Activated T-cell treated with anti-CD3 and anti-CD28 coated beads for 24 hours (primary cell): Measurements from ENCODE around the gene HPN.
"Not testable (repeated sequence)": the region's sequence is repeated elsewhere in the genome, so short reads cannot be mapped to it uniquely, and the experiment has no call there.

Experiments
- DNase-seq: peaks from one replicate; pipeline ENCODE4 v3.0.0-alpha.2; 2020; ENCODE audit warnings: low read depth

HPN gene

DNA sequence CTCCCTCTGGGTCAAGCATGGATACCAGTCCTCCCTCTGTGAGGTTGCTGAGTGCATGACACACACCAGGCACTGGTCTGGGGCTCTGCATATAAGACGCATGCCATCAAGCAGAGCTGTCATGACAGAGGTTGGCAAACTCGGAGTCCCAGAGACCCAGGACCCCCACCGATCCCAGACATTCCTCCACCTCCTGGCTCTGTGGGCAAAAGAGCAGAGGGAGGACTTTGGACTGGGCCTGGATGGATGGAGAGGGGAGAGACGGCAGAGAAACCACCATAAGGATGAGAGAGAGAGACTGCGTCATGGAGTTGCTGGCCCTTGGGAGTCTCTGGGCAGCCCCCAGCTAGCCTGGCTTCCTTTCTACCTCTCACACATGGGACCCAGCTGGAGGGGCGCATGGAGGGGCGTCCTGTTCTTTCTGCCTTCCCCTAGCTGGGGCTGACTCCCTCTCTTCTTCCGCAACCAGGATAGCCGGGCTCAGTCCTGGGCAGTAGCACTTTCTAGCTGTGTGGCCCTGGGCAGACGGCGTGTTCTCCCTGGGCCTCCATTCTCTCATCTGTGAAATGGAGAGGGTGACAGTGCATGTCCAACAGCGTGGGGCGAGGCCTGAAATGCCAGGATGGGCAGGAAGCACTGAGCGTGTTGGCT, 1.6 kb downstream of the HPN start:
- DNase-seq = no peak

DNA sequence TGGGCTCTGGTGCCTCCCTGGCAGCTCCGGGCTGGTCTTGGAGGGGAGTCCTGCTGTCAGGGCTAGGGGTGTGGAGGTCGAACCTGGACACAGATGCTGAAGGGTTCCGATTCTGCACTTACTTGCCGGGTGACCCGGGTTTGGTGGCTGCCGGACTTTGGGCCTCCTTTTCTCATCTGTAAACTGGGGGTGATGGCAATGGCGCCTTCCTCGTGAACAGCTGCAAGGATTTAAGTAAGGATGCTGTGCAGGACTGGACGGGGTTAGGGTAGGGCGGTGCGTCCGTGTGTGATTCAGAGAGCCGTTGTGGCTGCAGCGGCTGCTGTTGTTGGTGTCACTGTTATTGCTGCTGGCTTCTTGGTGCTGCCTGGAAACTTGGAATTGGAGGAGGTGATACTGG, 2.4 kb downstream of the HPN start:
- DNase-seq = no peak

DNA sequence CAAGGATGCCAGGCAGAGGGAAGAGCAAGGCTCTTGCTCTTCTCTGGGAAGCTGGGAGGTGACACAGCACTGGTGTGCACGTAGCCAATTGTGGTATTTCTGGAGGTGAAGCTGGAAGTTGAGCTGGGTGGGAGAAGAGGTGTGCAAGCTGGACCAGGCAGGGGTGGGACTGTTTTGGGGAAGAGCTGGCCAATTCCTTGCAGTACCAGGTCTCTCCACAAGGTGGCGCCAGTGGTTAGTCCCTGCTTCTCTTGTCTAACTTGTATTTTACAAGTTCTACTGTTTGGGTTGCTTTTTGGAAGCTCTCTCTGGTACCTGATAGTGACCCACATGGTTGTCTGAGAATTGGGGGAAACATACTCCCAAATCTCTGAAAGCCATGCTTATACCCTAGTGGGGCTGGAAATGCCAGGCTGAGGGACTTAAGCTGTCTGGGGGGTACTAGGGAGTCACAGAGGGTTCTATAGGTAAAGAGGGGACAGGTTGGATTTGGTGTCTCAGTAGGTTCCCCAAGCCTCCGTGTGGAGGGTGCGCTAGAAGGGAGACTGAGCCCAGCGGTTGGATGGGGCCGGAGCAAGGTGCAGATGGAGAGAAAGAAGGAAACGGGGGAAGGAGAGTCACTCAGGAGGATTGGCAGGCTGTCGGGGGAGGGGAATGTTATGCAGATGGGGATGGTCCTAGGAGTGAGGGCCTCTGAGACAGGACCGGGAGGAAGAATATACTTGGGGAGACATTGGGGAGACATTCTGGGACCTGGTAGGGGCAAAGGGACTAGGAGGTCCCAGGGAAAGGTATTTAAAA, 3.0 kb downstream of the HPN start:
- DNase-seq = peak; percentile 46

DNA sequence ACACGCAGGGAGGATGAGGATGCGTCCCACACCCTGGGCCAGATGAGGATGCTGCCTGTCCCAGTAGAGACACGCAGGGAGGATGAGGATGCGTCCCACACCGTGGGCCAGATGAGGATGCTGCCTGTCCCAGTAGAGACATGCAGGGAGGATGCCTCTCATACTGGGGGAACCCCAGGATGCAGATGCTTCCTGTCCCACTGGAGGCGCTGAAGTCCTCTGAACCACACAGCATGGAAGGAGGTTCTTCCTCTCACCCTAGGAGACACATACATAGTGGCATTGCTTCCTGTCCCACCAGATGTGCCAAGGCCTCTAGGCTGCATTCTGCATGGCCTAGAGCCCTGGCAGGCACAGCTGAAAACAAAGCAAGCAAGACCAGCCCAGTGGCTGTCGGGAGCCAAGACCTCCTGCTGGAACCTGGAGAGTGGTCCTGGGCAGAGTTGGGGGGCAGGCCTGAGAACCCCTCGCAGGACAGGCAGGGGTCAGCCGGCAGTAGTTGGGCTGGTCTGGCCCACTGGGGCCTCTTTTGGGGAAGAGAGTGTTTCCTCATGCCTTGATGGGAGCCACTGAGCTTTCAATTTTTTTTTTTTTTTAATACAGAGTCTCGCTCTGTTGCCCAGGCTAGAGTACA, 4.3 kb downstream of the HPN start:
- peak; percentile 36 for DNase-seq

DNA sequence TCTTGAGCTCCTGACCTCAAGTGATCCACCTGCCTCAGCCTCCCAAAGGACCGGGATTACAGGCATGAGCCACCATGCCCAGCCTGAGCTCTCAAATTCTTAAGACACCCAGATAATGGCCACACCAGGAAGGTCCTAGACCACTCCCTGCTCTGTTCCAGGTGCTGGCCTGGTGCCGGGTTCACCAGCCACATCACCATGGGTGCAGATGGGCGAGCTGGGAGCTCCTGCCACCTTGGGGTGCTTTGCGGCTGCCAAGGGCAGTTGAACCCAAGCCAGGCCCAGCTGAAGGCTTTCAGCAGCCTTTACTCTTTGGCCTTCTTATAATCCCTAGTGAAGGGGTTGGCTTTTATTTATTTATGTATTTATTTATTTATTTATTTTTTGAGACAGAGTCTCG, 4.9 kb downstream of the HPN start:
- no peak for DNase-seq

DNA sequence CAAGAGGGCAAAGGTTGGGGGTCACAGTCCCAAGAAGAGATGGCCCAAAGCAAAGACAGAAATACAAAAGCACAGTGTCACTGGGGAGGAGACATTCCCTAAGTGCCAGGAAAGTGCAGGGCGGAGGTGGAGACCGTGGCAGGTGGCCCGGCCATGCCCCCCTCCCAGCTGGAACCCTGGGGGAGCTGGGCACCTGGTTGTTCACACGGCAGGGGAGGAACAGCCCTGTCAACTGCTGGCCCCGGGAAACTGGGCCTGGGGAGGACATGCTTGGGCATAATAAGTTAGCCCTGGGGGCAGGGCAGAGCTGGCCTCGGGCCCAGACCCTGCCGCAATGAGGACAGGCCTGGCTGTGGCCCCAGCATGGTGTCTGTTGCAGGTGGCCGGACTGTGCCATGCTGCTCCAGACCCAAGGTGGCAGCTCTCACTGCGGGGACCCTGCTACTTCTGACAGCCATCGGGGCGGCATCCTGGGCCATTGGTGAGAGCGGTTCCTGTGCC, 7.4 kb downstream of the HPN start:
- DNase-seq = no peak

DNA sequence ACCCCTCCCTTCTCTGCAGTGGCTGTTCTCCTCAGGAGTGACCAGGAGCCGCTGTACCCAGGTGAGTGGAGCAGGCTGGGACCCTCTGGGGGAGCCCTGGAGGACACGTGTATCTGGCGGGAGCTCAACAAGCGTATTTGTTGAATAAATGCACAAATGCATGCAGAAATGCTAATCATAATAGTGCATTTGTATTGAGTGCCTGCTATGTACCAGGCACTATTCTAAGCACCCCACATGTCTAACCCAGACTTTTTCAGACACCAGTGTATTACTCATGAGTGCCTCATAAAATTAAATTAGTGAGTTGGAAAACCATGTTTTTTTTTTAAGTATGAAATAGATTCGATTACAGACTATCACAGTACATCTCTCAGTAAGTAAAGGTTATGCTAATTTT, 7.9 kb downstream of the HPN start:
- no peak for DNase-seq

DNA sequence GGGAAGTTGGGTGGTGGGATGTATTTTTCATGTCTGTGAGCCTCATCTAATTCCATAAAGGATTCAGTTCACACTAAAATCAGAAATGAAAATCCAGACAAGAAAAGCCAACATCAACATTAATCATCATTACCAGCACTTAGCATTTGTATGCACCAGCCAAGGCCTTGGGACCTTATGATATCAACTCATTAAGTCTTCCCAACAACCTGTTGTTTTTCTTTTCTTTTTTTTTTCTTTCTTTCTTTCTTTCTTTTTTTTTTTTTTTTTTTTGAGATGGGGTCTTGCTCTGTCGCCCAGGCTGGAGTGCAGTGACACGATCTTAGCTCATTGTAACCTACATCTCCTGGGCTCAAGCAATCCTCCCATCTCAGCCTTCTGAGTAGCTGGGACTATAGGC, 9.1 kb downstream of the HPN start:
- DNase-seq = not testable (repeated sequence)

DNA sequence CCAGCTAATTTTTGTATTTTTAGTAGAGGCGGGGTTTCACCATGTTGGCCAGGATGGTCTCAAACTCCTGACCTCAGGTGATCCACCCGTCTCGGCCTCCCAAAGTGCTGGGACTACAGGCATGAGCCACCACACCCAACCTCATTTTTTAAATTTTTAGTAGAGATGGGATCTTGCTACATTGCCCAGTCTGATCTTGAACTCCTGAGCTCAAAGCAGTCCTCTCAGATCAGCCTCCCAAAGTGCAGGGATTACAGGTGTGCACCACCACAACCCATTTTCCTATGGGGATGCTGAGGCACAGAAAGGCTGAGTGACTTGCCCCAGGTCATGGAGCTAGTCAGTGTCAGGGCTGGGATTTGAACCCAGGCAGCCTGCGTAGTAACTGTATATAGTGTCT, 9.7 kb downstream of the HPN start:
- DNase-seq = not testable (repeated sequence)

DNA sequence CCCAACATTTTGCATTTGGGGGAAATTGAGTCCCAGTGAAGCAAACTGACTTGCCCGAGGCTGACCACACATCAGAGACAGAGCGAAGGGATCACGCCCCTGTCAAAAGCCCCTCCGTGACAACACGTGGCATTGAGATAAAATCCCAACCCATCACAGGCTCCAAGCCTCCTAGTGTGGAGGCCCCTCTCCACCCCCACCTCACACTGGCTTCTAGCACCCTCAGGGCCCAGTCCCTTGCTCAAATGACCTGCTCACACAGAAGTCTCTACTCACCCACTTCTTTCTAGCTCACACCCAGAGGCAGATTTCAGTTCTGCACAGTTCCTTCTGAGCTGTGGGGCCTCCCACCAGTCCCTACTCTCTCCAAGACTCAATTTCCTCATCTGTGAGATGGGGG, 10.3 kb downstream of the HPN start:
- no peak for DNase-seq

DNA sequence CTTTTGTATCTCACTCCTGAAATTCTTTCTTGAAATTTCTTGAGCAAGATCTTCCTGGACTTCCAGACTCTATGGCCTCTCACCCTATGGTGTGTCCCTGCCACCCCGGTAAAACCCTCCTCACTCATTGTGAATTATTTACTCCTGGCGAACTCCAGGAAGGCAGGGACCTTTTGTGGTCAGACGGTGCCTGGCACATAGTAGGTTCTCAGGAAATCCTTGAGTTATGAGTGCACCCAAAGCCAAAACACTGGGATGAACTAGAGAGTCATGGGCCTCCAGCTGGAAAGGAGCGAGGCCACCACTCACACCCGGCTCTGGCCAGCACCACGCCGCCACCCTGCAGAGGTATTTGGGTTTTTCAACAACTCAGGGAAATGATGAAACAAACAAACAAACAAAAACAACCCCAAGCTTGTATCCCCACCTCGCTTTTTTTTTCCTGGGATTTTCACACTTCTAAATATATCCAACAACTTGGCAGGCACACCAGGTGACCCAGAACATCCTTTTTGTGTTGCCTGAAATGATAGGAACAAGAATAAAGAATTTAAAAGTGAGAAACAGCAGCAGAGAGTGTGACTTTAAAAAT, 11.2 kb downstream of the HPN start:
- DNase-seq = no peak

DNA sequence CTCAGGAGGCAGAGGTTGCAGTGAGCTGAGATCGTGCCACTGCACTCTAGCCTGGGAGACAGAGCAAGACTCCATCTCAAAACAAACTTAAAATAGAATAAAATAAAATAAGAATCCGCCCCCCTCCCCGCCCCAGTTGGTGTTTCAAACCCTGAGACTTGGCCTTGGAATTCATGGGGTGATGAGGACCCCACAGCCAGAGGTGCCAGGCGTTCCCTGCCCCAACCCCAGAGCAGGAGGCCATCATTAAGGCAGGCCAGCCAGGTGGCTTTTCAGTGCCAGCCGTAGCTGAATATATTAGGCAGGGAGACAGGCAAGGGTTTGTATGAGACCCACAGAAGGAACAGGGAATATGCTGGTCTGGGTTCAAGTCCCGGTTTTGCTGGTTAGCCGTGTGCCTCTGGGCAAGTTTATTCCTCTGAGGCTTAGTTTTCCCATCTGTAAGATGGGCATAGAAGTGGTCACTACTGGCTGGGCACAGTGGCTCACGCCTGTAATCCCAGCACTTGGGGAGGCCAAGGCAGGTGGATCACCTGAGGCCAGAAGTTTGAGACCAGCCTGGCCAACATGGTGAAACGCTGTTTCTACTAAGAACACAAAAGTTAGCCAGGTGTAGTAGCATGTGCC, 12.3 kb downstream of the HPN start:
- no peak for DNase-seq

DNA sequence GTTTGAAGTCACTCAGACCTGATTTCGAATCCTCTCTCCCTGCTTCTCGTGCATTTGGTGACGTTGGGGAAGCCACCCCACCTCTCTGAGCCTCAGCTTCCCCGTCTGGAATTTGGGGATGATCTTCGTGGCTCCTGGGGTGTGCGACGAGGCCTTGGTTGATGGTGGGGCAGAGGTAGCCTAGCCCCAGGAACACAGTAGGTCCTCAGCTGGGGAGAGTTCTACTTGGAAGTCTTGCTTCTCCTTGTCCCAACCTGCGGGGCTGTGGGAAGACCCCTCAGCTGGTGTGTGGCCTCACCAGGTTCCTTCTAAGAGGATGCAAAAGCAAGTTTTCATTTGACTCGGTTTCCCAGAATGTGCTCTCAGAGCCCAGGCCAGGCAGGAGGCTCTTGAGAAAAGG, 13.1 kb downstream of the HPN start:
- no peak for DNase-seq

DNA sequence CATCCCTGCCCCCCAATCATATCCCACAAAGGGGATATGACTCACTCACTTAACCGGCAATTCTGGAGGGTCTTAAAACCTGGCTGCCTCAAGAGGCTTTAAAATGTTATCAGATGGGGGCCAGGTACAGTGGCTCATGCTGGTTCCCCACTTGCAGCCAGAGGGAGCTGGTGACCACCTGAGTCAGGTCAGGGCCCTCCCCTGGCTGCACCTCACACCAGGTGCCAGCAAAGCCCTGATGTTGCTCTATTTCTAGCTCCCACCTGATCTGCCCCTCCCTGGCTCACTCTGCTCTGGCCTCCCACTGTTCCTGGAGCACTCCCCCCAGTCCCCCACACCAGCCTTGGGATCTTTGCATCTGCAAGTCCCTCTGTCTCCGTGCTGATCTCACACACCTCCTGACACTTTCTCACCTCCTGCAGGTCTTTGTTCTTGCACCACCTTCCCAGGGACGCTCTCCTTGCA, 14.2 kb downstream of the HPN start:
- no peak for DNase-seq

DNA sequence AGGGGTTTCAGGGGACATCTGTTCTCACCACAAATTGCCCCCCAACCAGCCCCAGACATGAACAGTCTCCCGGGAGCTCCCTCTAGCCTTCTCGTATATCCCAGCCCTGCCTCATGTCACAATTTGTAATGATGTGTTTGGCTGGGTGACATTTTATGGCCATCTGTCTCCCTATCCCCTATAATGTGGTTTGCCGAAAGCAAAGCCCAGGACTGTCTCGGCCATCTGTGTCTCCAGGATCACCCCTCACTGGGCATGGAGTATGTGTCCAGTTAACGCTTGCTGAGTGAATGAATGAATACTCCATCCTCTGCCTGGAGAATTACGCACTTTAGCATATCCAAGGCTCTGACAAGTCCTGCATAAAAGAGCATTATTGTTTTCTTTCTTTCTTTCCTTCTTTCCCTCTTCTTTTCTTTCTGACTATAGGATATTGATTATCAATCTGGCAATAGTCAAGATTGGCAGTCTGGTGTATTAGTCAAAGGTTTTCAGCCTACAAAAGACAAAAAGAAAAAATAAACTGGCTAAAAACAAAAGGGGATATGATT, 15.1 kb downstream of the HPN start:
- DNase-seq = no peak

DNA sequence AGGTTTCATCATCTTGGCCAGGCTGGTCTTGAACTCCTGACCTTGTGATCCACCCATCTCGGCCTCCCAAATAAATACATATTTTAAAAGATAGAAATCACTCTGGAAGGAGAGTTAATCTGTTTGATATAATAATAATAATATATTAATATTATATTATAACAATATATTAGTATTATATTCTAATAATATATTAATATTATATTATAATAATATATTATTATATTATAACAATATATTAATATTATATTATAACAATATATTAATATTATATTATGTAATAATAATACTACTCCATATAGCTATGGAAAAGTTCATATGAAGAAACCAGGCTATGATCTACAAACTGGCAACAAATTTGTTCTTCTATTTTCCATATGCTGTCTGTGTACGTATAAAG, 16.8 kb downstream of the HPN start:
- no peak for DNase-seq

DNA sequence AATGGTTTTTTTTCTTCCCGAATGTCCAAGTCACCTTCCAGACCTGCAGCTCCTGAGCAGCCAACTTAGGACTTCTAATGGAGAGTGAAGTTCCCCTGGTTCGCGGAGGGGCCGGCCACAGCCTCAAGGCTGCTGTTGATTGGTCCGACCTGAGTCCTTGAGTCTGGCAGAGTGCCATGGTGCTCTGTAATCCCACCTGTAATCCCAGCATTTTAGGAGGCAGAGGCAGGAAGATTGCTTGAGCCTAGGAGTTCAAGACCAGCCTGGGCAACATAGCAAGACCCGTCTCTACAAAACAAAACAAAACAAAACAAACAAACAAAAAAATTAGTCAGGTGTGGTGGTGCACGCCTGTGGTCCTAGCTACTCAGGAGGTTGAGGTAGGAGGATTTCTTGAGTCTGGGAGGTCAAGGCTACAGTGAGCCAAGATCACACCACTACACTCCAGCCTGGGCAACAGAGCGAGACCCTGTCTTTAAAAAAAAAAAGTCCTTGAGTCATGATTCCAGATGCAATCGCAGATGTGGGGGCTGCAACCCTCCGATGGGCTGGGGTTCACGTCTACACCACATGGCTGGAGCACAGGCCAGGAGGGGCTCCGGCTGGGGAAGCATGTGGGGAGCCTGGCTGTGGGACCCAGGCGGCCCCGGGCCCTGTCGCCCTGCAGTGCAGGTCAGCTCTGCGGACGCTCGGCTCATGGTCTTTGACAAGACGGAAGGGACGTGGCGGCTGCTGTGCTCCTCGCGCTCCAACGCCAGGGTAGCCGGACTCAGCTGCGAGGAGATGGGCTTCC, 17.7 kb downstream of the HPN start:
- no peak for DNase-seq

DNA sequence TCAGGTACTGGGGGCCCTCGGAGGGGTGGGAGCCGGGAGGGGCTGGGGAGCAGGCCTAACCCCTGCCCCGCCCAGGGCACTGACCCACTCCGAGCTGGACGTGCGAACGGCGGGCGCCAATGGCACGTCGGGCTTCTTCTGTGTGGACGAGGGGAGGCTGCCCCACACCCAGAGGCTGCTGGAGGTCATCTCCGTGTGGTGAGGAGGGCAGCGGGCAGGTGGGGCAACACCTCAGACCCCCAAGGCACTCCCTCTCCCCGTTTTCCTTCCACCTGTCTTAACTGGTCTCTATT, 18.2 kb downstream of the HPN start:
- DNase-seq = no peak

DNA sequence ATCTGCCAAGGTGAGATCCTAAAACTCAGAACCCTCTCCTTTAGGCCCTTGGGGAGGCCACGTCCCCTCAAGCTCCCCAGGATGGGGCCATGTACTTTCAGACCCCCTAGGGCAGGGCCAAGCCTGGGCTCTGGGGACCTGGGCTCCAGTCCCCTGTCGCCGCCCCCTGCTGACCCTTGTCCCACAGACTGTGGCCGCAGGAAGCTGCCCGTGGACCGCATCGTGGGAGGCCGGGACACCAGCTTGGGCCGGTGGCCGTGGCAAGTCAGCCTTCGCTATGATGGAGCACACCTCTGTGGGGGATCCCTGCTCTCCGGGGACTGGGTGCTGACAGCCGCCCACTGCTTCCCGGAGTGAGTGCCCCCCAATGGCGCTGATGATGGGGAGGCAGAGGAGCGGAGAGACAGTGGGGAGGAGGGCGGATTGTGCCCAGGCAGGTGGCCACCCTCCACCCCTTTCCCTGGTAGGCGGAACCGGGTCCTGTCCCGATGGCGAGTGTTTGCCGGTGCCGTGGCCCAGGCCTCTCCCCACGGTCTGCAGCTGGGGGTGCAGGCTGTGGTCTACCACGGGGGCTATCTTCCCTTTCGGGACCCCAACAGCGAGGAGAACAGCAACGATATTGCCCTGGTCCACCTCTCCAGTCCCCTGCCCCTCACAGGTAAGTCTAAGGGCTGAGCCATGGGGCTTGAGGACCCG, 18.8 kb downstream of the HPN start:
- DNase-seq = no peak

DNA sequence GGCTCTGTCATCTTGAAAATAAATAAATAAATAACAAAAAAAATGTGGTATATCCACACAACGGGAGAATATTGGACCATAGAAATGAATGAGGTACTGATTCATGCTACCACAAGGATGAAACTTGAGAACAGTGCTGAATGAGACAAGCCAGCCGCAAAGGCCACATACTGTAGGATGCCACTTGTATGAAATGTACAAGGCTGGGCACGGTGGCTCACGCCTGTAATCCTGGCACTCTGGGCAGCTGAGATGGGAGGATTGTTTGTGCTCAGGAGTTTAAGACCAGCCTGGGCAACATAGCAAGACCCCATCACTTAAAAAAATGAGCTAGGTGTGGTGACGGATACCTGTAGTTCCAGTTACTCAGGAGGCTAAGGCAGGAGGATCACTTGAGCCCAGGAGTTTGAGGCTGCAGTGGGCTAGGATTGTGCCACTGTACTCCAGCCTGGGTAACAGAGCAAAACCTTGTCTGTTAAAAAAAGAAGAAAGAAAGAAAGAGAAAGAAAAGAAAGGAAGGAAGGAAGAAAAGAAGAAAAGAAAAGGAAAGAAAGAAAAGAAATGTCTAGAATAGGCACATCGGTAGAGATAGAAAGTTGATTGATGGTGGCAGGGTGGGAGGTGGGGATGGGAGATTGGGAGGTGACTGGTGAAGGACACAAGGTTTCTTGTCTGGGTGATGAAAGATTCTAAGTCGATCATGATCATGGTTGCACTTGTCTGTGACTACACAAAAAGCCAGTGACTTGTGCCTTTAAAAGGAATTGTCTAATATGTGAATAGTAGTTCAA, 20.3 kb downstream of the HPN start:
- no peak for DNase-seq
